Measurements from ENCODE around the gene UBAP2L.
A peak's percentile ranks its signal among the peaks of the same experiment; 100 is the strongest.

UBAP2L gene

GRCh38 chr1:154208677-154209388, 11.9 kb upstream of the UBAP2L start:
- Histone ChIP-seq H3K4me3 (no peak overlapping the region), H3K36me3 (ENCODE audit: insufficient read depth, low read length) (peaks cover 62% of the 10 kb centered on the region), H3K27ac (no peak overlapping the region; the same call in 1 of the 2 replicates), H3K9ac (ENCODE audit: insufficient read length) (no peak overlapping the region), H3K9me3 (ENCODE audit: low read depth, low read length) (no peaks in the 10 kb centered on the region)
- DNase-seq (ENCODE audit: low read depth, low spot score), result no peak
- TF ChIP-seq POLR2AphosphoS5 (IDR thresholded peaks at IDR 0.05; ENCODE audit: borderline replicate concordance, low read depth, low read length), result no peak
- TF ChIP-seq EZH2 (IDR thresholded peaks at IDR 0.05), result no peak
- no peak for TF ChIP-seq FOXP2 (optimal IDR thresholded peaks at IDR 0.05; ENCODE audit: control extremely low read depth, extremely low read length, insufficient read depth)

DNA sequence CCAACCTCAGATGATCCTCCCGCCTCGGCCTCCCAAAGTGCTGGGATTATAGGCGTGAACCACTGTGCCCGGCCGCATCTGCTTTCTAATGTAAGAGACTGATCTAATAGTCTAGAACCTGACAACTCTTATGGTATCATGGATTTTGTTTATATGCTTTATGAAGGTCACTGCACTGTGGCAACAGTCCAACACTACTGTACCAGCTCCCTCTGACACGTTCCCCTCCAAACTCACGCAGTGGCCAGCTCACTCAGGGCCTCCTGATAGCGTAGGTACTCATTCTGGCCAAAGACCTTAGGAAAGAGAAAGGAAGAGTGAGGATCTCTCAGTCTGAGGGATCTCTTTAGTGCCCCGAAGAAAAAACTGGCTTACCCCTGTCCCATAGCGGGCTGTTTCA, 8.7 kb upstream of the UBAP2L start:
- Histone ChIP-seq H3K4me3 (no peak overlapping the region), H3K9ac (ENCODE audit: insufficient read length) (no peak overlapping the region), H3K36me3 (ENCODE audit: insufficient read depth, low read length) (peaks cover 72% of the 10 kb centered on the region), H3K27ac (no peak overlapping the region), H3K9me3 (ENCODE audit: low read depth, low read length) (no peaks in the 10 kb centered on the region)
- TF ChIP-seq EZH2 (IDR thresholded peaks at IDR 0.05) (no peak), FOXP2 (optimal IDR thresholded peaks at IDR 0.05; ENCODE audit: control extremely low read depth, extremely low read length, insufficient read depth) (no peak), POLR2AphosphoS5 (IDR thresholded peaks at IDR 0.05; ENCODE audit: borderline replicate concordance, low read depth, low read length) (no peak)
- no peak for DNase-seq (ENCODE audit: low read depth, low spot score)

DNA sequence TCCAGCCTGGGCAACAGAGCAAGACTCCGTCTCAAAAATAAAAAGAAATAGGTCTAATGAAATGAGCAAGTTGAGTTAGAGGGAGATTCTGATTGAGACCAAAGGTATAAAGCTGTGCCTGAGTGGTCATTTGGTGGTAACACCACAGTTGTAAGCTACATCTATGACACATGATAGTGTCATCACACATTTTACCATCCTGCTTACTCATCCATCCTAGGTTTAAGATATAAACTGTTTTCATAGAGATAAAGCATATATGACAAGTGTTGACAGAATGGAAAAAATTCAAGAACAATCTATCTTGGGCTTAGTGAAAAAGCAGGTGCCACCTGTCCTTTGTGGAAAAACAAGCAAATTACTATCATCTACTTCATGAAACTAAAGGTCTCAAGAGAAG, 7.5 kb upstream of the UBAP2L start:
- no peak overlapping the region for H3K9ac ChIP-seq (ENCODE audit: insufficient read length)
- TF ChIP-seq POLR2AphosphoS5 (IDR thresholded peaks at IDR 0.05; ENCODE audit: borderline replicate concordance, low read depth, low read length) (no peak), FOXP2 (optimal IDR thresholded peaks at IDR 0.05; ENCODE audit: control extremely low read depth, extremely low read length, insufficient read depth) (no peak), EZH2 (IDR thresholded peaks at IDR 0.05) (no peak)
- DNase-seq (ENCODE audit: low read depth, low spot score), result no peak
- H3K9me3 ChIP-seq (ENCODE audit: low read depth, low read length), result no peaks in the 10 kb centered on the region
- H3K4me3 ChIP-seq, result no peak overlapping the region
- no peak overlapping the region for H3K27ac ChIP-seq
- H3K36me3 ChIP-seq (ENCODE audit: insufficient read depth, low read length), result peaks cover 73% of the 10 kb centered on the region

DNA sequence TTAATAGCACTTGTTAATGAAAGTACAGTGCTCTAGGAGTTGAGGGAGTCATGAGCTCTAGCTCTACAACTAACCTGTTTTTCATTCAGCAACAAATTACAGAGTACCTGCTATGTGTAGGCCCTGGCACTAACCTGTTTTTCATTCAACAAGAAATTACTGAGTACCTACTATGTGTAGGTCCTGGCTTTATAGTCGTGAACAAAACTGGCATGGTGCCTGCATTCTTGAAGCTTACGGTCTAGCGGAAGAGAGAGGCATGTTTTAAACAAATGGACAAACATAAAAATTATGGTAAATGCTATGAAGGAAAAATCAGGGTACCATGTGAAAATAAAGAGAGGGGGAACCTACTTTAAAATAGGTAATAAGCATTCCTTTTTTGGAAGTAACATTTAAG, 2.2 kb upstream of the UBAP2L start:
- peak overlapping the region; percentile 95 for H3K9ac ChIP-seq (ENCODE audit: insufficient read length)
- H3K27ac ChIP-seq, result 0 out of 2 replicates have a peak overlapping the region, but pooled peaks have one; percentile 95
- peak overlapping the region; percentile 88 for H3K4me3 ChIP-seq
- DNase-seq (ENCODE audit: low read depth, low spot score), result no peak
- no peaks in the 10 kb centered on the region for H3K9me3 ChIP-seq (ENCODE audit: low read depth, low read length)
- peaks cover 62% of the 10 kb centered on the region for H3K36me3 ChIP-seq (ENCODE audit: insufficient read depth, low read length)
- TF ChIP-seq EZH2 (IDR thresholded peaks at IDR 0.05), result no peak

DNA sequence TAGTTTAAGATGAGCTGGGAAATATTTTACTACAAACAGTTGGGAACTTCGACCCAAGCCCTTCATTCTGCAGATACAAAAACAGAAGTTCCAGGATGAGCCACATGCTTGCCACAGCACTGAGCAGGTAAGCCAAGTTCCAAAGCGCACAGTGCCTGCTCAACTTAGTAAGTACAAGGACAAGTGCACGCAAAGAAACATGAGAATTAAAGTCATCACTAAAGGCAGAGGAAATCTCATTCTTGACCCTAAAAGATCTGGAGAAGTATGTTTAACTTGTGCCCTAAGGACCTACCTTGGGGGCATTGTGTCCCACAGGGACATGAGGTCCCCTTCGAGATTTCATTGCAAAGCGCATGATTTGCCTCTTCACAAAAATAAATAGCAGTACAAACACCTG, 1.2 kb upstream of the UBAP2L start:
- Histone ChIP-seq H3K9me3 (ENCODE audit: low read depth, low read length) (no peaks in the 10 kb centered on the region), H3K27ac (peak overlapping the region; percentile 95), H3K4me3 (peak overlapping the region; percentile 88), H3K9ac (ENCODE audit: insufficient read length) (peak overlapping the region; percentile 95), H3K36me3 (ENCODE audit: insufficient read depth, low read length) (peaks cover 62% of the 10 kb centered on the region)
- DNase-seq (ENCODE audit: low read depth, low spot score), result no peak
- TF ChIP-seq EZH2 (IDR thresholded peaks at IDR 0.05), result no peak
- TF ChIP-seq POLR2AphosphoS5 (IDR thresholded peaks at IDR 0.05; ENCODE audit: borderline replicate concordance, low read depth, low read length), result no peak

DNA sequence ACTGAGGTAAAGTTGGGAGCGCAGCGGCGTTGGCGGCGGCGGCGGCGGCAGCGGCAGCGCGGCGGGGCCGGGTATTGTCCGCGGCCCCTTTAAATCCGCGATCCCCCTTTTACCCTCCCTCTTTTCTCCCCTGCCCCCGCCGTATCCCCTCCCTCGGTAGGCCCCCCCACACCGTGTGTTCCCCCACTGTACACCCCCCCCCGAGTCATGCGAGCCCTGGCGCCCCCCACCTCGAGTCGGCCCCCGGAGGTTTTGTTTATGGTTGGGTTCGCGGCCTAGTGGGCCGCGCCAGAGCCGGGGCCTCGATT, 169 bp downstream of the UBAP2L start:
- peak overlapping the region; percentile 91 for H3K27ac ChIP-seq

DNA sequence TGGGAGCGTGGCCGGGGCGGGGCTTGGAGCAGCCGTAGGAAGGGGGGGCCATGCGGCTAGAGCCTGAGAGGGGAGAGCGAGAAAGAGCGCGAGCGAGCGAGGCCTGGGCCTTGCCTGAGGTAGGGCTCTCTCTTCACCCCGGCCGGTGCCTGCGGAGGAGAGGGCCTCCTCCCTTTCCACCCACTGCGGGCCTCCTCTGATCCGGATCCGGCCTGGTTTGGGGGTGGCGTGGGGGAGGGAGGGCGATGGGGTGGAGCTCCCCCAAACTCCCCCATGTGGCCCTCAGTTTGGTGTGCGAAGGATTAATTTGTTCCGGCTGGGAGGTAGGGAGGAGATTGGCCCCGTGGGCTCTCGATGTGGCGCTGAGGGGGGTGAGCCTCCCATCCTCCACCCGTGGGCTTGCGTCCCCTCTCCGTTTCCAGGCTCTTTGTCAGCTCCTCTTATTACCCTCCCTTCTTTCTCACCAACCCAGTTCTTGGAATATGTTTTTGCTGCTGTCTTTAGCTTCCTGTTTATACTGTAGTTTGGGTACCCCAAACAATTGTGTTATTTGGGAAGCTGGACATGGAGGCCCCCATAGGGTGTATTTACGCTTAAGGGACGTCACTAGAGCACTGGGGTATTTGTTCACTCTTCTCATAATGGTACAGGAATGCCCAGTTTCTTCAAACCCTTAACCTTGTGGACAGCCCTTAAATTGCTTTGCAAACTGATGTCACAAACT, 685 bp downstream of the UBAP2L start:
- no peak for DNase-seq (ENCODE audit: low read depth, low spot score)
- Histone ChIP-seq H3K9ac (ENCODE audit: insufficient read length) (peak overlapping the region; percentile 99), H3K27ac (peak overlapping the region; percentile 91), H3K36me3 (ENCODE audit: insufficient read depth, low read length) (peaks cover 74% of the 10 kb centered on the region), H3K9me3 (ENCODE audit: low read depth, low read length) (no peaks in the 10 kb centered on the region), H3K4me3 (peak overlapping the region; percentile 96)
- no peak for TF ChIP-seq EZH2 (IDR thresholded peaks at IDR 0.05)
- TF ChIP-seq FOXP2 (optimal IDR thresholded peaks at IDR 0.05; ENCODE audit: control extremely low read depth, extremely low read length, insufficient read depth), result no peak
- peak; percentile 16; the same call in 1 of the 2 replicates for TF ChIP-seq POLR2AphosphoS5 (IDR thresholded peaks at IDR 0.05; ENCODE audit: borderline replicate concordance, low read depth, low read length)

More for the DNA sequence above, 169 bp downstream of the UBAP2L start:
- no peak for DNase-seq (ENCODE audit: low read depth, low spot score)
- H3K4me3 ChIP-seq, result peak overlapping the region; percentile 96
- TF ChIP-seq POLR2AphosphoS5 (IDR thresholded peaks at IDR 0.05; ENCODE audit: borderline replicate concordance, low read depth, low read length) (no peak), FOXP2 (optimal IDR thresholded peaks at IDR 0.05; ENCODE audit: control extremely low read depth, extremely low read length, insufficient read depth) (no peak), EZH2 (IDR thresholded peaks at IDR 0.05) (no peak)
- H3K36me3 ChIP-seq (ENCODE audit: insufficient read depth, low read length), result peaks cover 73% of the 10 kb centered on the region
- H3K9me3 ChIP-seq (ENCODE audit: low read depth, low read length), result no peaks in the 10 kb centered on the region
- peak overlapping the region; percentile 99 for H3K9ac ChIP-seq (ENCODE audit: insufficient read length)

DNA sequence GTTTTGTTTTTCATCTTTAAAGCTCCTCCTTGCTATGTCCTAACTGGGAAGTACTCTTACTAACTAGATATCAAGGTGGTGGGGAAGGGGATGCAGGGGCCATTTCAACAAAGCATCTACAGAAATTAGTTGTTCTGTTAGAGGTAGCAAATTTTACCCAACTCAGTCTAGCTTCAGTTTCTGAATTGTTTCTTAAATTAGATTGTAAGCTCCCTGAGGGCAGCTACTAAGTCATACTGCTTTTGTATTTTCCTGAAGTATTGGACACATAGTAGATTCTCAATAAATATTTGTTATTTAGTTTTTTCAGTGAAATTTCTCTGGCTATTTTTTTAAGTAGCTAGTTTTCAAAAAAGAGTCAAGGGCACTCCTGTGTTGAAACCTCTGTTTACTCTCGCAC, 1.8 kb downstream of the UBAP2L start:
- peak overlapping the region; percentile 99 for H3K9ac ChIP-seq (ENCODE audit: insufficient read length)

More for the DNA sequence above, 1.8 kb downstream of the UBAP2L start:
- Histone ChIP-seq H3K36me3 (ENCODE audit: insufficient read depth, low read length) (peaks cover 74% of the 10 kb centered on the region), H3K4me3 (peak overlapping the region; percentile 96), H3K27ac (no peak overlapping the region; the same call in 1 of the 2 replicates), H3K9me3 (ENCODE audit: low read depth, low read length) (no peaks in the 10 kb centered on the region)
- DNase-seq (ENCODE audit: low read depth, low spot score), result no peak
- TF ChIP-seq POLR2AphosphoS5 (IDR thresholded peaks at IDR 0.05; ENCODE audit: borderline replicate concordance, low read depth, low read length), result no peak
- TF ChIP-seq FOXP2 (optimal IDR thresholded peaks at IDR 0.05; ENCODE audit: control extremely low read depth, extremely low read length, insufficient read depth), result no peak
- no peak for TF ChIP-seq EZH2 (IDR thresholded peaks at IDR 0.05)
